A673 (cell line): ENCODE results near the gene CCDC27. TPM values are rescaled to one million over a fixed set of nuclear protein-coding genes. Genes with fewer than 3 reads are reported as not detected.

ENCODE experiments used
- BruUV-seq: library from RNA; stranded (reverse); fragments of 400-500 nt; replicated peaks from 2 replicates; lab custom pipeline; 2021; lab: Mats Ljungman, UMichigan
- CTCF ChIA-PET: fragments of 300-600 bp; sonication (Branson Sonifier 250); formaldehyde crosslinking; loops from one replicate; lab custom pipeline; 2022; ENCODE audit warnings: antibody characterized with exemption; lab: Charles Lee
- POLR2A ChIA-PET: fragments of 300-600 bp; sonication (Branson Sonifier 250); formaldehyde crosslinking; loops from one replicate; lab custom pipeline; 2022; ENCODE audit warnings: antibody characterized with exemption; ENCODE audit not compliant: low non-redundant PET; lab: Charles Lee
- DNase-seq: peaks from one replicate; pipeline ENCODE4 v3.0.0-alpha.2; 2015; ENCODE audit warnings: low spot score
- H3K27ac ChIP-seq: fragments of 200-600 bp; sonication (generic); 2 replicates; pipeline ENCODE4 v1.5.1; 2016; ENCODE audit warnings: mixed run types, low read depth, mild to moderate bottlenecking, mixed read lengths, antibody characterized with exemption, low read length; ENCODE audit not compliant: poor library complexity, severe bottlenecking
- H3K27me3 ChIP-seq: fragments of 200-600 bp; sonication (generic); replicated peaks from 2 replicates; pipeline ENCODE4 v1.6.1; 2017; ENCODE audit warnings: mixed run types, low read depth, mild to moderate bottlenecking, mixed read lengths, antibody characterized with exemption, low read length; ENCODE audit not compliant: insufficient read depth, poor library complexity
- H3K36me3 ChIP-seq: fragments of 200-600 bp; sonication (generic); 2 replicates; pipeline ENCODE4 v1.6.1; 2016; ENCODE audit warnings: mixed run types, mild to moderate bottlenecking, mixed read lengths, antibody characterized with exemption, low read length; ENCODE audit not compliant: insufficient read depth, poor library complexity, severe bottlenecking
- H3K4me1 ChIP-seq: fragments of 200-600 bp; sonication (generic); 2 replicates; pipeline ENCODE4 v1.6.1; 2017; ENCODE audit warnings: mixed run types, mild to moderate bottlenecking, mixed read lengths, antibody characterized with exemption, low read length; ENCODE audit not compliant: insufficient read depth, poor library complexity, severe bottlenecking
- H3K4me3 ChIP-seq: fragments of 200-600 bp; sonication (generic); 2 replicates; pipeline ENCODE4 v1.5.1; 2016; ENCODE audit warnings: low read depth, mixed run types, mild to moderate bottlenecking, mixed read lengths, low read length; ENCODE audit not compliant: poor library complexity, severe bottlenecking
- H3K9me3 ChIP-seq: fragments of 200-600 bp; sonication (generic); 2 replicates; pipeline ENCODE4 v1.6.1; 2016; ENCODE audit warnings: mixed run types, low read depth, mild to moderate bottlenecking, mixed read lengths, antibody characterized with exemption, low read length; ENCODE audit not compliant: poor library complexity, severe bottlenecking
- EZH2 ChIP-seq: fragments of 200-600 bp; sonication (generic); IDR thresholded peaks from 2 replicates; pipeline ENCODE4 v1.6.1; 2017; ENCODE audit warnings: borderline replicate concordance, low read depth, mild to moderate bottlenecking, mixed read lengths, antibody characterized with exemption, low read length; ENCODE audit not compliant: poor library complexity, severe bottlenecking
- intact Hi-C: fragments of 100-400 bp; cut with micrococcal nuclease; formaldehyde crosslinking; loops from one replicate; pipeline ENCODE4 v1.10.0; 2022; ENCODE audit not compliant: unreplicated experiment
- total RNA-seq: library from RNA; stranded (reverse); gene quantifications from 2 replicates; pipeline ENCODE4 v1.2.3, GENCODE V29; 2021
- TF ChIP-seq, protein P1 (sequence below): fragments of 300-800, 200-600 bp; sonication (generic); conservative IDR thresholded peaks from 2 replicates; pipeline ENCODE4 v1.5.1; 2017; ENCODE audit warnings: low read depth, mild to moderate bottlenecking, antibody characterized with exemption, low read length, moderate library complexity, mixed read lengths

The CCDC27 gene
- total RNA-seq, 1 experiment from 2014 or later = not detected

- intact Hi-C loops = no loop called here
- CTCF ChIA-PET = interaction anchor here (0.6 kb wide), 1 partner anchor 1496 kb away, joined by 4 read pairs; no protein-coding TSS in a partner anchor
Observed at GRCh38 chr1:3787745-3788605, 35.7 kb downstream of the CCDC27 start.

GRCh38 chr1:3788756-3789420, 36.6 kb downstream of the CCDC27 start:
- Histone ChIP-seq H3K4me1 (peaks cover 3% of the 10 kb centered on the region), H3K27ac (no peak overlapping the region), H3K4me3 (no peak overlapping the region), H3K9me3 (no peaks in the 10 kb centered on the region), H3K36me3 (peaks cover 25% of the 10 kb centered on the region), H3K27me3 (no peaks in the 10 kb centered on the region)
- no TSS peak for BruUV-seq
- intact Hi-C loops = no loop called here
- TF ChIP-seq, protein P1, sequence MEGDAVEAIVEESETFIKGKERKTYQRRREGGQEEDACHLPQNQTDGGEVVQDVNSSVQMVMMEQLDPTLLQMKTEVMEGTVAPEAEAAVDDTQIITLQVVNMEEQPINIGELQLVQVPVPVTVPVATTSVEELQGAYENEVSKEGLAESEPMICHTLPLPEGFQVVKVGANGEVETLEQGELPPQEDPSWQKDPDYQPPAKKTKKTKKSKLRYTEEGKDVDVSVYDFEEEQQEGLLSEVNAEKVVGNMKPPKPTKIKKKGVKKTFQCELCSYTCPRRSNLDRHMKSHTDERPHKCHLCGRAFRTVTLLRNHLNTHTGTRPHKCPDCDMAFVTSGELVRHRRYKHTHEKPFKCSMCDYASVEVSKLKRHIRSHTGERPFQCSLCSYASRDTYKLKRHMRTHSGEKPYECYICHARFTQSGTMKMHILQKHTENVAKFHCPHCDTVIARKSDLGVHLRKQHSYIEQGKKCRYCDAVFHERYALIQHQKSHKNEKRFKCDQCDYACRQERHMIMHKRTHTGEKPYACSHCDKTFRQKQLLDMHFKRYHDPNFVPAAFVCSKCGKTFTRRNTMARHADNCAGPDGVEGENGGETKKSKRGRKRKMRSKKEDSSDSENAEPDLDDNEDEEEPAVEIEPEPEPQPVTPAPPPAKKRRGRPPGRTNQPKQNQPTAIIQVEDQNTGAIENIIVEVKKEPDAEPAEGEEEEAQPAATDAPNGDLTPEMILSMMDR = no peak
- no peak for TF ChIP-seq EZH2
- ChIA-PET CTCF (interaction anchor here (0.6 kb wide), 1 partner anchor 1496 kb away, joined by 4 read pairs; no protein-coding TSS in a partner anchor), POLR2A (no interaction called here)
- DNase-seq = no peak

More at GRCh38 chr1:3787745-3788605, 35.7 kb downstream of the CCDC27 start:
- peaks cover 32% of the 10 kb centered on the region for H3K36me3 ChIP-seq
- no peaks in the 10 kb centered on the region for H3K27me3 ChIP-seq
- H3K27ac ChIP-seq = no peak overlapping the region
- TF ChIP-seq EZH2 = no peak
- TF ChIP-seq, protein P1 = no peak
- no peaks in the 10 kb centered on the region for H3K9me3 ChIP-seq
- POLR2A ChIA-PET = no interaction called here
- DNase-seq = no peak
- no peaks in the 10 kb centered on the region for H3K4me1 ChIP-seq
- no TSS peak for BruUV-seq
- no peak overlapping the region for H3K4me3 ChIP-seq

DNA sequence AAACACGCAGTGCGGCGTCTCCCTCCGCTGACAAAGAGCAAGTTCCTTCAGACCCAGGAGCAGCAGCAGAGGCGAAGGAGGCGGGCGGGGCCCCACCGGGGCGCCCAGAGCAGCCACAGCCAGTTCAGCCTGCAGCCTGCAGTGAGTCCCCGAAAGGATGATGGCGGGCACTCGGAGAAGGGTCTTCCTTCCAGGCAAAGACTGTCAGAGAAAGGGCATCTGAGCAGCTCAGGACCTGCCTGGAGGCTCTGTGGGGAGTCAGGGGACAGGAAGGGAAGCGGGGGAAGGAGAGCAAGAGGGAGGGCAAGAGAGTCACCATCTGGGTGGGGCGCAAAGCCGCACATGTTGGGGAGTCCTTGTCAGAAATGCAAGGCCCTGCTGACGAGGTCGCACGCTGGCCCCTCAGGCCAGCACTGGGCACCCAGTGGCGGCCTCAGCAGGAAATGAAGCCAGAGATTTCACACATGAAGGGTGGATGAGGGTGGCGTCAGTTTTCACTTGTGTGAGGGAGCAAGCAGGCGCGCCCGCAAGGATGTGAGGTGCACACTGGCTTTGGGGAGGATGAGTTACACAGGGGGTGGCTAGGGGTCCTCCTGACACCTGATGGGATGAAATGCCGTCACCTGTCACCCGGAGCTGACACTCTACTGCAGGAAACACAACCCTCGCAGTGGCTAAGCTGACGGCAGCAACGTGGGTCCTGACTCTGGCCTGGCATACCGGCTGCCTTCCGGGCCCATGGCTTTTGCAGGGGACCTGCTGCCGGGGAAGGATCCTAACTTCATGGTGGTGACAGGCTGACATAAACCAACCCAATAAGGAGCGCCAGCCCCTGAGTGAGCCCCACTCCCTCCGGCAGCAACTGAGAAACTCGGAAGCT, 37.4 kb downstream of the CCDC27 start:
- H3K36me3 ChIP-seq = peaks cover 17% of the 10 kb centered on the region
- DNase-seq = no peak
- BruUV-seq = no TSS peak
- TF ChIP-seq EZH2 = no peak
- TF ChIP-seq, protein P1 = no peak
- no peaks in the 10 kb centered on the region for H3K27me3 ChIP-seq
- CTCF ChIA-PET = no interaction called here
- H3K9me3 ChIP-seq = no peaks in the 10 kb centered on the region
- POLR2A ChIA-PET = no interaction called here
- no peak overlapping the region for H3K27ac ChIP-seq
- H3K4me1 ChIP-seq = peaks cover 10% of the 10 kb centered on the region
- intact Hi-C loops = no loop called here
- no peak overlapping the region for H3K4me3 ChIP-seq
